WERI-Rb-1 (cell line): ENCODE data around the gene PHF10.

Experiments used
- DNase-seq: peaks from one replicate; pipeline ENCODE4 v3.0.0-alpha.2; 2020
- H3K27ac ChIP-seq: fragments of 250-450 bp; sonication (Bioruptor Pico); 2 replicates; pipeline ENCODE4 v1.5.1; 2020; ENCODE audit warnings: mild to moderate bottlenecking, moderate library complexity
- H3K27me3 ChIP-seq: fragments of 250-450 bp; sonication (Bioruptor Pico); 2 replicates; pipeline ENCODE4 v1.5.1; 2021; ENCODE audit warnings: mild to moderate bottlenecking, low read depth, moderate library complexity; ENCODE audit not compliant: insufficient read depth, severe bottlenecking
- H3K36me3 ChIP-seq: fragments of 250-450 bp; sonication (Bioruptor Pico); 2 replicates; pipeline ENCODE4 v1.5.1; 2020; ENCODE audit warnings: mild to moderate bottlenecking, moderate library complexity
- H3K4me3 ChIP-seq: 2 replicates; pipeline ENCODE4 v1.5.1; 2011; ENCODE audit warnings: low read depth, mild to moderate bottlenecking, control low read depth, low read length
- H3K9me3 ChIP-seq: fragments of 250-450 bp; sonication (Bioruptor Pico); 2 replicates; pipeline ENCODE4 v1.5.1; 2021; ENCODE audit warnings: mild to moderate bottlenecking, moderate library complexity; ENCODE audit not compliant: severe bottlenecking
- CTCF ChIP-seq: IDR thresholded peaks from 2 replicates; pipeline ENCODE4 v1.5.1; 2011; ENCODE audit warnings: low read depth, mild to moderate bottlenecking, control low read depth, inconsistent platforms, low read length

PHF10 gene

GRCh38 chr6:169684056-169684455 lies 40.2 kb downstream of the PHF10 start:
- H3K9me3 ChIP-seq = no peaks in the 10 kb centered on the region
- peaks cover 26% of the 10 kb centered on the region for H3K36me3 ChIP-seq
- H3K4me3 ChIP-seq = no peak overlapping the region
- no peaks in the 10 kb centered on the region for H3K27me3 ChIP-seq
- H3K27ac ChIP-seq = no peak overlapping the region
- TF ChIP-seq CTCF = no peak
- DNase-seq = no peak

GRCh38 chr6:169678342-169678741 lies 46.0 kb downstream of the PHF10 start:
- H3K9me3 ChIP-seq = no peaks in the 10 kb centered on the region
- TF ChIP-seq CTCF = no peak
- no peaks in the 10 kb centered on the region; the same call in 1 of the 2 replicates for H3K36me3 ChIP-seq
- H3K4me3 ChIP-seq = no peak overlapping the region
- H3K27me3 ChIP-seq = no peaks in the 10 kb centered on the region
- no peak for DNase-seq
- H3K27ac ChIP-seq = no peak overlapping the region

GRCh38 chr6:169677096-169677495 lies 47.2 kb downstream of the PHF10 start:
- no peaks in the 10 kb centered on the region; the same call in 1 of the 2 replicates for H3K36me3 ChIP-seq
- no peak for DNase-seq

GRCh38 chr6:169675011-169675410 lies 49.3 kb downstream of the PHF10 start:
- no peak overlapping the region for H3K27ac ChIP-seq
- H3K27me3 ChIP-seq = no peaks in the 10 kb centered on the region
- DNase-seq = no peak
- H3K9me3 ChIP-seq = no peaks in the 10 kb centered on the region
- no peak for TF ChIP-seq CTCF
- H3K4me3 ChIP-seq = no peak overlapping the region
- H3K36me3 ChIP-seq = no peaks in the 10 kb centered on the region; the same call in 1 of the 2 replicates

More at GRCh38 chr6:169677096-169677495, 47.2 kb downstream of the PHF10 start:
- Histone ChIP-seq H3K9me3 (no peaks in the 10 kb centered on the region), H3K4me3 (no peak overlapping the region), H3K27me3 (no peaks in the 10 kb centered on the region), H3K27ac (no peak overlapping the region)
- no peak for TF ChIP-seq CTCF

- H3K27me3 ChIP-seq = no peaks in the 10 kb centered on the region
- H3K36me3 ChIP-seq = no peaks in the 10 kb centered on the region; the same call in none of the 2 replicates
- no peak overlapping the region for H3K27ac ChIP-seq
- H3K4me3 ChIP-seq = no peak overlapping the region
- no peaks in the 10 kb centered on the region for H3K9me3 ChIP-seq
- no peak for TF ChIP-seq CTCF
- DNase-seq = no peak
Measured at GRCh38 chr6:169671563-169671962, 52.7 kb downstream of the PHF10 start.

- Histone ChIP-seq H3K36me3 (no peaks in the 10 kb centered on the region; the same call in none of the 2 replicates), H3K4me3 (no peak overlapping the region), H3K27me3 (no peaks in the 10 kb centered on the region), H3K9me3 (no peaks in the 10 kb centered on the region), H3K27ac (no peak overlapping the region)
- no peak for TF ChIP-seq CTCF
- DNase-seq = no peak
Measured at GRCh38 chr6:169669889-169670288, 54.4 kb downstream of the PHF10 start.
